SK-N-SH (cell line): ENCODE measurements around the gene CNOT4. TPM values are rescaled to one million over a fixed set of nuclear protein-coding genes. Genes with fewer than 3 reads are reported as not detected.
A peak's percentile ranks its signal among the peaks of the same experiment; 100 is the strongest.

Experiments used
- CTCF ChIA-PET: fragments of 300-600, 350-600 bp; formaldehyde crosslinking; extraction: SDS; loops from one replicate; lab custom pipeline; 2021; lab: Yijun Ruan, JAX
- POLR2A ChIA-PET: fragments of 350-600 bp; sonication (Branson Sonifier 250); formaldehyde crosslinking; extraction: SDS; loops from one replicate; lab custom pipeline; 2020; ENCODE audit warnings: antibody characterized with exemption, inconsistent platforms; lab: Yijun Ruan, JAX
- DNase-seq: peaks from one replicate; pipeline ENCODE4 v3.0.0; 2012
- H2AFZ ChIP-seq: fragments of 200-600 bp; sonication (generic); 2 replicates; pipeline ENCODE4 v1.8.1; 2016; ENCODE audit warnings: antibody characterized with exemption, mild to moderate bottlenecking, low read depth
- H3F3A ChIP-seq: fragments of 200-600 bp; sonication (generic); replicated peaks from 2 replicates; pipeline ENCODE3; 2016; ENCODE audit warnings: antibody characterized with exemption, mild to moderate bottlenecking; ENCODE audit not compliant: insufficient read depth
- H3K27ac ChIP-seq, 2 experiments: fragments of 200-500 bp in 1 of 2; fragments of 200-600 bp in 1 of 2; sonication (Bioruptor generic) in 1 of 2; sonication (generic), shearing (Covaris generic) in 1 of 2; 2 replicates each; pipeline versions ENCODE4 v1.5.1 to v1.6.1; 2014 to 2016; ENCODE audit warnings: low read depth in 2 of 2, inconsistent platforms in 1 of 2, low read length in 1 of 2, mild to moderate bottlenecking in 1 of 2, mixed read lengths in 1 of 2
- H3K27me3 ChIP-seq: fragments of 200-600 bp; sonication (generic), shearing (Covaris generic); 2 replicates; pipeline ENCODE4 v1.6.1; 2016; ENCODE audit warnings: mixed run types; ENCODE audit not compliant: insufficient read depth
- H3K36me3 ChIP-seq, 2 experiments: fragments of 200-500 bp in 1 of 2; fragments of 200-600 bp in 1 of 2; sonication (Bioruptor generic) in 1 of 2; sonication (generic) in 1 of 2; replicated peaks in 1 of 2; 2 replicates each; pipeline versions ENCODE3 to v1.5.1; 2014 to 2016; ENCODE audit warnings: low read length in 1 of 2, mild to moderate bottlenecking in 1 of 2; ENCODE audit not compliant: insufficient read depth in 2 of 2, control insufficient read depth in 1 of 2
- H3K4me1 ChIP-seq, 2 experiments: fragments of 200-500 bp in 1 of 2; fragments of 200-600 bp in 1 of 2; sonication (Bioruptor generic) in 1 of 2; sonication (generic), shearing (Covaris generic) in 1 of 2; 2 replicates each; pipeline versions ENCODE4 v1.5.1 to v1.6.1; 2014 to 2016; ENCODE audit warnings: low read depth in 1 of 2, low read length in 1 of 2, mixed run types in 1 of 2; ENCODE audit not compliant: insufficient read depth in 2 of 2, control insufficient read depth in 1 of 2
- H3K4me2 ChIP-seq: fragments of 200-600 bp; sonication (generic), shearing (Covaris generic); 2 replicates; pipeline ENCODE4 v1.6.1; 2017; ENCODE audit warnings: mixed run types
- H3K4me3 ChIP-seq, 2 experiments: fragments of 200-500 bp in 1 of 2; fragments of 200-600 bp in 1 of 2; sonication (Bioruptor generic) in 1 of 2; sonication (generic), shearing (Covaris generic) in 1 of 2; 2 replicates each; pipeline versions ENCODE4 v1.5.1 to v1.8.1; 2014 to 2016; ENCODE audit warnings: low read depth in 2 of 2, inconsistent platforms in 1 of 2, low read length in 1 of 2, mild to moderate bottlenecking in 1 of 2, mixed read lengths in 1 of 2, moderate library complexity in 1 of 2
- H3K79me2 ChIP-seq: fragments of 200-600 bp; sonication (generic); 2 replicates; pipeline ENCODE4 v1.8.1; 2017; ENCODE audit warnings: mild to moderate bottlenecking; ENCODE audit not compliant: insufficient read depth
- H3K9ac ChIP-seq: fragments of 200-600 bp; sonication (generic); 2 replicates; pipeline ENCODE4 v1.6.1; 2017; ENCODE audit warnings: mixed run types
- H3K9me2 ChIP-seq: fragments of 200-600 bp; sonication (generic); 2 replicates; pipeline ENCODE4 v1.6.1; 2017; ENCODE audit warnings: mixed run types
- H3K9me3 ChIP-seq: fragments of 200-600 bp; sonication (generic); 2 replicates; pipeline ENCODE4 v1.6.1; 2017; ENCODE audit warnings: mixed run types, mild to moderate bottlenecking, moderate library complexity
- H4K20me1 ChIP-seq: fragments of 200-600 bp; sonication (generic); 2 replicates; pipeline ENCODE4 v1.6.1; 2017; ENCODE audit warnings: mild to moderate bottlenecking, mixed run types; ENCODE audit not compliant: insufficient read depth
- ELF1 ChIP-seq: IDR thresholded peaks from 2 replicates; pipeline ENCODE4 v1.4.0; 2012
- EZH2phosphoT487 ChIP-seq: fragments of 200-600 bp; sonication (generic); IDR thresholded peaks from 2 replicates; pipeline ENCODE4 v1.6.1; 2017; ENCODE audit warnings: low read depth, mixed run types, mild to moderate bottlenecking, antibody characterized with exemption, moderate library complexity, borderline replicate concordance
- FOSL2 ChIP-seq: IDR thresholded peaks from 2 replicates; pipeline ENCODE4 v1.4.0; 2012; ENCODE audit warnings: low read depth, mild to moderate bottlenecking, moderate library complexity, borderline replicate concordance
- FOXJ3 ChIP-seq: sonication (generic); formaldehyde crosslinking; IDR thresholded peaks from 2 replicates; pipeline ENCODE4 v1.5.1; 2020; ENCODE audit warnings: mild to moderate bottlenecking, missing genetic modification reagents
- MEF2A ChIP-seq: IDR thresholded peaks from 2 replicates; pipeline ENCODE4 v1.4.0; 2012; ENCODE audit warnings: low read depth, borderline replicate concordance
- MXI1 ChIP-seq: IDR thresholded peaks from 2 replicates; pipeline ENCODE4 v1.6.1; 2012; ENCODE audit warnings: mild to moderate bottlenecking, low read depth, low read length, improper control_type of control experiment
- NFIC ChIP-seq: IDR thresholded peaks from 2 replicates; pipeline ENCODE4 v1.4.0; 2012; ENCODE audit warnings: borderline replicate concordance
- NRF1 ChIP-seq: IDR thresholded peaks from 2 replicates; pipeline ENCODE4 v1.6.1; 2012; ENCODE audit warnings: low read depth, mild to moderate bottlenecking, low read length
- SIN3A ChIP-seq: IDR thresholded peaks from 2 replicates; pipeline ENCODE4 v1.6.1; 2012; ENCODE audit warnings: low read depth, mild to moderate bottlenecking, low read length, moderate library complexity, borderline replicate concordance
- SMC3 ChIP-seq: IDR thresholded peaks from 2 replicates; pipeline ENCODE4 v1.6.1; 2012; ENCODE audit warnings: low read depth, low read length, improper control_type of control experiment
- WGBS: methylation state at CpG from one replicate; pipeline ENCODE4 v1.1.6; 2017; ENCODE audit warnings: low lambda C conversion rate; 5-methylcytosine and 5-hydroxymethylcytosine counted together
- polyA plus RNA-seq, 3 experiments: library from polyadenylated mRNA; depleted of rRNA; stranded (reverse); fragments of >200 nt; gene quantifications; 2 replicates each; pipeline ENCODE4 v1.2.3, GENCODE V29; 2012
- TF ChIP-seq, protein P1 (sequence below): IDR thresholded peaks from 2 replicates; pipeline ENCODE4 v1.6.1; 2012; ENCODE audit warnings: mild to moderate bottlenecking, low read depth, low read length, moderate library complexity
- TF ChIP-seq, protein P2 (sequence below): IDR thresholded peaks from 2 replicates; pipeline ENCODE4; 2012
- TF ChIP-seq, protein P3 (sequence below): fragments of 200-600 bp; sonication (generic); IDR thresholded peaks from 2 replicates; pipeline ENCODE4 v1.6.1; 2017; ENCODE audit warnings: antibody characterized with exemption, mild to moderate bottlenecking, moderate library complexity
- TF ChIP-seq, protein P4 (sequence below): IDR thresholded peaks from 2 replicates; pipeline ENCODE4 v1.4.0; 2012; ENCODE audit warnings: low read depth, borderline replicate concordance
- TF ChIP-seq, protein P5 (sequence below): IDR thresholded peaks from 2 replicates; pipeline ENCODE4 v1.4.0; 2012; ENCODE audit warnings: low read depth

Gene CNOT4
- polyA plus RNA-seq, 1 of the 3 experiments (the other 2 are of a cell fraction): 8.0 TPM

DNA sequence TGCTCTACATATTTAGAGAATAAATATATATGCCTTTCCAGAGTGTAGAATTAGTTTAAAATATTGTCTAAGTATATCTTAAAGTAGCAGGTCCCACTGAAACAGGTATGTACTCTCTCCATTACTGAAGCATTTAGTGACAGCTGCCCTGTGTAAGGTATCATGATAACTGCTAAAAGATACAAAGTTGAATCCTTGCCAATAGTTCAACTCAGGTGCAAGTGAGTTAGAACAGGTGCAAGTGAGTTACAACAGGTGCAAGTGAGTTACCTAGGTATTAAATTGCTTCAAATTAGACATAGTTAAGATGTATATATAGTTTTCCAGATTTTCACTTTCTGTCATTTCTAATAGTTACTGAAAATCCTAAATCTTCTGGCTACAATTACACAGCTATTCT lies 119.1 kb downstream of the CNOT4 start (continued):
- TF ChIP-seq, protein P1, sequence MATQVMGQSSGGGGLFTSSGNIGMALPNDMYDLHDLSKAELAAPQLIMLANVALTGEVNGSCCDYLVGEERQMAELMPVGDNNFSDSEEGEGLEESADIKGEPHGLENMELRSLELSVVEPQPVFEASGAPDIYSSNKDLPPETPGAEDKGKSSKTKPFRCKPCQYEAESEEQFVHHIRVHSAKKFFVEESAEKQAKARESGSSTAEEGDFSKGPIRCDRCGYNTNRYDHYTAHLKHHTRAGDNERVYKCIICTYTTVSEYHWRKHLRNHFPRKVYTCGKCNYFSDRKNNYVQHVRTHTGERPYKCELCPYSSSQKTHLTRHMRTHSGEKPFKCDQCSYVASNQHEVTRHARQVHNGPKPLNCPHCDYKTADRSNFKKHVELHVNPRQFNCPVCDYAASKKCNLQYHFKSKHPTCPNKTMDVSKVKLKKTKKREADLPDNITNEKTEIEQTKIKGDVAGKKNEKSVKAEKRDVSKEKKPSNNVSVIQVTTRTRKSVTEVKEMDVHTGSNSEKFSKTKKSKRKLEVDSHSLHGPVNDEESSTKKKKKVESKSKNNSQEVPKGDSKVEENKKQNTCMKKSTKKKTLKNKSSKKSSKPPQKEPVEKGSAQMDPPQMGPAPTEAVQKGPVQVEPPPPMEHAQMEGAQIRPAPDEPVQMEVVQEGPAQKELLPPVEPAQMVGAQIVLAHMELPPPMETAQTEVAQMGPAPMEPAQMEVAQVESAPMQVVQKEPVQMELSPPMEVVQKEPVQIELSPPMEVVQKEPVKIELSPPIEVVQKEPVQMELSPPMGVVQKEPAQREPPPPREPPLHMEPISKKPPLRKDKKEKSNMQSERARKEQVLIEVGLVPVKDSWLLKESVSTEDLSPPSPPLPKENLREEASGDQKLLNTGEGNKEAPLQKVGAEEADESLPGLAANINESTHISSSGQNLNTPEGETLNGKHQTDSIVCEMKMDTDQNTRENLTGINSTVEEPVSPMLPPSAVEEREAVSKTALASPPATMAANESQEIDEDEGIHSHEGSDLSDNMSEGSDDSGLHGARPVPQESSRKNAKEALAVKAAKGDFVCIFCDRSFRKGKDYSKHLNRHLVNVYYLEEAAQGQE: no peak
- TF ChIP-seq FOXJ3 (CRISPR knock-in tag) (no peak), MXI1 (no peak), ELF1 (no peak), MEF2A (no peak)
- TF ChIP-seq, protein P2, sequence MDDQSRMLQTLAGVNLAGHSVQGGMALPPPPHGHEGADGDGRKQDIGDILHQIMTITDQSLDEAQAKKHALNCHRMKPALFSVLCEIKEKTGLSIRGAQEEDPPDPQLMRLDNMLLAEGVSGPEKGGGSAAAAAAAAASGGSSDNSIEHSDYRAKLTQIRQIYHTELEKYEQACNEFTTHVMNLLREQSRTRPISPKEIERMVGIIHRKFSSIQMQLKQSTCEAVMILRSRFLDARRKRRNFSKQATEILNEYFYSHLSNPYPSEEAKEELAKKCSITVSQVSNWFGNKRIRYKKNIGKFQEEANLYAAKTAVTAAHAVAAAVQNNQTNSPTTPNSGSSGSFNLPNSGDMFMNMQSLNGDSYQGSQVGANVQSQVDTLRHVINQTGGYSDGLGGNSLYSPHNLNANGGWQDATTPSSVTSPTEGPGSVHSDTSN: no peak
- TF ChIP-seq, all 33 proteins: peak for 0

DNA sequence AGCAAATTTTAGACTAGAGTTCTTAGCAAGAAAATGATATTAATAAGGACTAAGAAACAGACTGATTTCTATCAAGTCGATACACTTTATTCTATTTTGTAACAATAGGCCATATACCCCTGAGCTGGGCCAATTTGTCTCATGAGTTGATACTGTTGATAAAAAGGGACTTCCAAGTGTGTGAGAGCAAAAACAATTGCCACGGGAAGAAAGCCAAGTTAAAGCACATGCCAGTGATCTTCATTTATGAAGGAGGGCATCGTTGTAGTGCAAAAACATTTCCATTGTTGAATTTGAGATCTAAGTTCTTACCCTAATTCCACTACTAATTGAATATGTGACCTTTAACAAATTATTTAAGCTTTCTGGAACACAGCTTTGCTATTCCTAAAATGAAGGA lies 119.9 kb downstream of the CNOT4 start:
- H3F3A ChIP-seq: peaks cover 12% of the 10 kb centered on the region
- ChIA-PET POLR2A (no interaction called here), CTCF (interaction anchor here (1.3 to 2.3 kb wide), 3 partner anchors 19 to 115 kb away, joined by 3 to 10 read pairs (median 7); no protein-coding TSS in a partner anchor)
- H3K4me1 ChIP-seq: peaks cover 0 to 36% of the 10 kb centered on the region in 2 experiments; a peak in 3 of 4 replicates
- no peak overlapping the region for H3K4me2 ChIP-seq
- no peaks in the 10 kb centered on the region for H3K9me3 ChIP-seq
- peaks cover 48 to 52% of the 10 kb centered on the region in 2 experiments for H3K36me3 ChIP-seq
- no peaks in the 10 kb centered on the region for H3K79me2 ChIP-seq
- TF ChIP-seq NFIC (no peak), SIN3A (no peak), MEF2A (no peak), EZH2phosphoT487 (no peak), NRF1 (no peak), SMC3 (no peak), FOSL2 (no peak)
- TF ChIP-seq, protein P3, sequence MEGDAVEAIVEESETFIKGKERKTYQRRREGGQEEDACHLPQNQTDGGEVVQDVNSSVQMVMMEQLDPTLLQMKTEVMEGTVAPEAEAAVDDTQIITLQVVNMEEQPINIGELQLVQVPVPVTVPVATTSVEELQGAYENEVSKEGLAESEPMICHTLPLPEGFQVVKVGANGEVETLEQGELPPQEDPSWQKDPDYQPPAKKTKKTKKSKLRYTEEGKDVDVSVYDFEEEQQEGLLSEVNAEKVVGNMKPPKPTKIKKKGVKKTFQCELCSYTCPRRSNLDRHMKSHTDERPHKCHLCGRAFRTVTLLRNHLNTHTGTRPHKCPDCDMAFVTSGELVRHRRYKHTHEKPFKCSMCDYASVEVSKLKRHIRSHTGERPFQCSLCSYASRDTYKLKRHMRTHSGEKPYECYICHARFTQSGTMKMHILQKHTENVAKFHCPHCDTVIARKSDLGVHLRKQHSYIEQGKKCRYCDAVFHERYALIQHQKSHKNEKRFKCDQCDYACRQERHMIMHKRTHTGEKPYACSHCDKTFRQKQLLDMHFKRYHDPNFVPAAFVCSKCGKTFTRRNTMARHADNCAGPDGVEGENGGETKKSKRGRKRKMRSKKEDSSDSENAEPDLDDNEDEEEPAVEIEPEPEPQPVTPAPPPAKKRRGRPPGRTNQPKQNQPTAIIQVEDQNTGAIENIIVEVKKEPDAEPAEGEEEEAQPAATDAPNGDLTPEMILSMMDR: no peak
- TF ChIP-seq, protein P4, sequence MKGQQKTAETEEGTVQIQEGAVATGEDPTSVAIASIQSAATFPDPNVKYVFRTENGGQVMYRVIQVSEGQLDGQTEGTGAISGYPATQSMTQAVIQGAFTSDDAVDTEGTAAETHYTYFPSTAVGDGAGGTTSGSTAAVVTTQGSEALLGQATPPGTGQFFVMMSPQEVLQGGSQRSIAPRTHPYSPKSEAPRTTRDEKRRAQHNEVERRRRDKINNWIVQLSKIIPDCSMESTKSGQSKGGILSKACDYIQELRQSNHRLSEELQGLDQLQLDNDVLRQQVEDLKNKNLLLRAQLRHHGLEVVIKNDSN: no peak
- TF ChIP-seq, protein P5, sequence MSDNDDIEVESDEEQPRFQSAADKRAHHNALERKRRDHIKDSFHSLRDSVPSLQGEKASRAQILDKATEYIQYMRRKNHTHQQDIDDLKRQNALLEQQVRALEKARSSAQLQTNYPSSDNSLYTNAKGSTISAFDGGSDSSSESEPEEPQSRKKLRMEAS: no peak
- H2AFZ ChIP-seq: no peak overlapping the region
- peak overlapping the region in 1 of 2 experiments; percentile 84; a peak in 2 of 4 replicates for H3K27ac ChIP-seq
- no peaks in the 10 kb centered on the region for H4K20me1 ChIP-seq
- no peak overlapping the region for H3K4me3 ChIP-seq
- H3K9ac ChIP-seq: no peak overlapping the region
- no peak for DNase-seq
- no peaks in the 10 kb centered on the region for H3K27me3 ChIP-seq
- H3K9me2 ChIP-seq: no peaks in the 10 kb centered on the region
- 21% methylated on average over 3 of the region's 3 CpGs for WGBS
